Panc1 (cell line): ENCODE results near the gene MCM5. TPM values are rescaled to one million over a fixed set of nuclear protein-coding genes. Genes with fewer than 3 reads are reported as not detected.

ENCODE experiments used
- ATAC-seq: fragments of 200-7000 bp; cut with Tn5 transposase; 2 replicates; pipeline ENCODE4 v1.9.1; 2020; ENCODE audit warnings: mild to moderate bottlenecking, moderate library complexity
- Bru-seq: library from RNA; stranded (reverse); fragments of 400-500 nt; gene quantifications from one replicate; lab custom pipeline; 2021; lab: Mats Ljungman, UMichigan
- BruChase-seq, 2 experiments: library from RNA; stranded (reverse); fragments of 400-500 nt; gene quantifications; one replicate each; lab custom pipeline; 2021; lab: Mats Ljungman, UMichigan
- BruUV-seq: library from RNA; stranded (reverse); fragments of 400-500 nt; replicated peaks from 2 replicates; lab custom pipeline; 2021; lab: Mats Ljungman, UMichigan
- CTCF ChIA-PET: fragments of 300-600 bp; sonication (Branson Sonifier 250); formaldehyde crosslinking; loops from one replicate; lab custom pipeline; 2022; ENCODE audit warnings: antibody characterized with exemption; lab: Charles Lee
- POLR2A ChIA-PET: fragments of 300-600 bp; sonication (Branson Sonifier 250); formaldehyde crosslinking; loops from one replicate; lab custom pipeline; 2022; ENCODE audit warnings: antibody characterized with exemption; lab: Charles Lee
- DNase-seq: peaks from one replicate; pipeline ENCODE4 v3.0.0-alpha.2; 2010; ENCODE audit warnings: low read depth, low spot score
- H3K27ac ChIP-seq: 2 replicates; pipeline ENCODE4 v1.5.1; 2011; ENCODE audit warnings: mild to moderate bottlenecking, low read length, inconsistent platforms
- H3K27me3 ChIP-seq: fragments of 200-500 bp; sonication (Bioruptor generic); 2 replicates; pipeline ENCODE4 v1.6.0; 2014; ENCODE audit warnings: low read length, inconsistent platforms; ENCODE audit not compliant: control insufficient read depth, insufficient read depth
- H3K36me3 ChIP-seq: fragments of 200-500 bp; sonication (Bioruptor generic); 2 replicates; pipeline ENCODE4 v1.5.1; 2014; ENCODE audit warnings: inconsistent platforms, mild to moderate bottlenecking, low read length, moderate library complexity; ENCODE audit not compliant: control insufficient read depth, insufficient read depth
- H3K4me1 ChIP-seq: 2 replicates; pipeline ENCODE4 v1.5.1; 2011; ENCODE audit warnings: inconsistent platforms, mild to moderate bottlenecking, low read length, moderate library complexity; ENCODE audit not compliant: control insufficient read depth, insufficient read depth
- H3K4me3 ChIP-seq, 2 experiments: 2 replicates each; pipeline ENCODE4 v1.5.1; 2011 to 2012; ENCODE audit warnings: low read depth in 2 of 2, low read length in 2 of 2, mild to moderate bottlenecking in 2 of 2, inconsistent platforms in 1 of 2, moderate library complexity in 1 of 2
- H3K9me3 ChIP-seq: fragments of 200-500 bp; sonication (Bioruptor generic); 2 replicates; pipeline ENCODE4 v1.5.1; 2014; ENCODE audit warnings: low read depth, mild to moderate bottlenecking, inconsistent platforms, low read length, moderate library complexity; ENCODE audit not compliant: control insufficient read depth, insufficient read depth
- POLR2AphosphoS5 ChIP-seq: IDR thresholded peaks from 2 replicates; pipeline ENCODE4 v1.6.1; 2012; ENCODE audit warnings: mild to moderate bottlenecking, low read depth, low read length, moderate library complexity
- SIN3A ChIP-seq: IDR thresholded peaks from 2 replicates; pipeline ENCODE4 v1.6.1; 2012; ENCODE audit warnings: low read depth, mild to moderate bottlenecking, low read length, moderate library complexity, borderline replicate concordance; ENCODE audit not compliant: insufficient read depth
- TCF7L2 ChIP-seq: IDR thresholded peaks from 2 replicates; pipeline ENCODE4 v1.6.1; 2011; ENCODE audit warnings: mild to moderate bottlenecking, low read depth, low read length, inconsistent platforms
- in situ Hi-C: cut with HindIII; loops from 2 replicates; pipeline ENCODE4 v1.10.0; 2016; ENCODE audit warnings: low sequenced_read_pairs, low pct_unique_long_range_greater_than_20kb
- intact Hi-C: fragments of 100-400 bp; cut with micrococcal nuclease; formaldehyde crosslinking; loops from one replicate; pipeline ENCODE4 v1.10.0; 2022; ENCODE audit not compliant: unreplicated experiment
- long read RNA-seq: library from polyadenylated mRNA; unstranded; transcript quantifications from one replicate; pipeline ENCODE4 v2.0.0, GENCODE V29; 2021; ENCODE audit not compliant: unreplicated experiment
- polyA plus RNA-seq: library from polyadenylated mRNA; unstranded; fragments of >200 nt; gene quantifications from one replicate; pipeline ENCODE4 v1.2.1, GENCODE V29; 2012; ENCODE audit warnings: missing spikeins; ENCODE audit not compliant: insufficient read length
- total RNA-seq: library from RNA; stranded (reverse); gene quantifications from one replicate; pipeline ENCODE4 v1.2.1, GENCODE V29; 2021; ENCODE audit not compliant: unreplicated experiment
- TF ChIP-seq, protein P1 (sequence below), 2 experiments: IDR thresholded peaks; 2 replicates each; pipeline ENCODE4 v1.6.1; 2011 to 2012; ENCODE audit warnings: low read depth in 2 of 2, control low read depth in 1 of 2, low read length in 1 of 2, mild to moderate bottlenecking in 1 of 2, moderate library complexity in 1 of 2; ENCODE audit not compliant: insufficient read depth in 1 of 2
- TF ChIP-seq, protein P2 (sequence below): fragments of 450-650 bp; IDR thresholded peaks from 2 replicates; pipeline ENCODE4 v1.5.1; 2017; ENCODE audit warnings: mild to moderate bottlenecking

MCM5 gene
- total RNA-seq = 122 TPM
- polyA plus RNA-seq = 119 TPM
- percentile 75 among the genes with signal in this experiment for Bru-seq, nascent RNA
- percentile 71 among the genes with signal in this experiment for BruChase-seq, experiment 1, labeled RNA remaining after a 2-hour chase
- BruChase-seq, experiment 2, labeled RNA remaining after a 6-hour chase = percentile 84 among the genes with signal in this experiment
- long read RNA-seq, transcript MCM5-201 (17 exons, 3,534 nt) = major isoform, 220 of 425 reads
- long read RNA-seq, partial matches to known transcripts = 186 of 425 reads
- long read RNA-seq, other reads (novel, unspliced or antisense) = 19 of 425 reads

DNA sequence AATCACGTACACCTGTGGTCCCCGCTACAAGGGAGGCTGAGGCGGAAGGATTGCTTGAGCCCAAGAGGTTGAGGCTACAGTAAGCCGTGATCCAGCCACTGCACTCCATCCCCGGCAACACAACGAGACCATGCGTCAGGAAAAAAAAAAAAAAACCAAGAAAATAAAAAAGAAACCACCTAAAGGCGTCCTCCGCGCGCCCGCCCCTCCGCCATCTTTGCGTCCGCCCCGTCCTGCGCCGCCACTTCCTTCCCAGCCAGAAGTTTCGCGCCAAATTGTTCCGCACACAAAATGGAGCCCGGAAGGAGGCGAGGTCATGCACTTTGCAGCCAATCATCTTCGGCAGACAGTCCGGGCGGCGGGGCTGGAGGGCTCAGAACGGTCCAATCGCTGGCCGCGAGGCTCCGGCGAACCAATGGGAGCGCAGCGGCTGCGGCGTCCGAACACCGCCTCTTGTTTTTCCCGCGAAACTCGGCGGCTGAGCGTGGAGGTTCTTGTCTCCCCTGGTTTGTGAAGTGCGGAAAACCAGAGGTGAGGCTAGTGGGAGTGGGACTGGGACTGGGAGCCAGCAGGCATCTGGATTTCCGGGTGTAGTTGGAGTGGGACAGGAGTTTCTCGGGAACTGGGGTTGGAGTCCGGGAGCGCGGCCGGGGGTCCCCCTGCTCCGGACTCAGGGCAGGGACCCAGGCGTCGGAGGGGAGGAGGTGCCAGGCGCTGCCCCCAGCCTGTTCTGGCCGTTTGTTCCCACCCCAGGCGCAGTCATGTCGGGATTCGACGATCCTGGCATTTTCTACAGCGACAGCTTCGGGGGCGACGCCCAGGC is at the start of gene MCM5:
MCM5 (plus strand) TSS at position 463 of the 823 bp plus-strand sequence; CDS start at position 762, 299 bp downstream.
- TF ChIP-seq TCF7L2 (no peak), SIN3A (peak; percentile 90; the same call in 1 of the 2 replicates), POLR2AphosphoS5 (peak; percentile 70)
- TF ChIP-seq, protein P1, sequence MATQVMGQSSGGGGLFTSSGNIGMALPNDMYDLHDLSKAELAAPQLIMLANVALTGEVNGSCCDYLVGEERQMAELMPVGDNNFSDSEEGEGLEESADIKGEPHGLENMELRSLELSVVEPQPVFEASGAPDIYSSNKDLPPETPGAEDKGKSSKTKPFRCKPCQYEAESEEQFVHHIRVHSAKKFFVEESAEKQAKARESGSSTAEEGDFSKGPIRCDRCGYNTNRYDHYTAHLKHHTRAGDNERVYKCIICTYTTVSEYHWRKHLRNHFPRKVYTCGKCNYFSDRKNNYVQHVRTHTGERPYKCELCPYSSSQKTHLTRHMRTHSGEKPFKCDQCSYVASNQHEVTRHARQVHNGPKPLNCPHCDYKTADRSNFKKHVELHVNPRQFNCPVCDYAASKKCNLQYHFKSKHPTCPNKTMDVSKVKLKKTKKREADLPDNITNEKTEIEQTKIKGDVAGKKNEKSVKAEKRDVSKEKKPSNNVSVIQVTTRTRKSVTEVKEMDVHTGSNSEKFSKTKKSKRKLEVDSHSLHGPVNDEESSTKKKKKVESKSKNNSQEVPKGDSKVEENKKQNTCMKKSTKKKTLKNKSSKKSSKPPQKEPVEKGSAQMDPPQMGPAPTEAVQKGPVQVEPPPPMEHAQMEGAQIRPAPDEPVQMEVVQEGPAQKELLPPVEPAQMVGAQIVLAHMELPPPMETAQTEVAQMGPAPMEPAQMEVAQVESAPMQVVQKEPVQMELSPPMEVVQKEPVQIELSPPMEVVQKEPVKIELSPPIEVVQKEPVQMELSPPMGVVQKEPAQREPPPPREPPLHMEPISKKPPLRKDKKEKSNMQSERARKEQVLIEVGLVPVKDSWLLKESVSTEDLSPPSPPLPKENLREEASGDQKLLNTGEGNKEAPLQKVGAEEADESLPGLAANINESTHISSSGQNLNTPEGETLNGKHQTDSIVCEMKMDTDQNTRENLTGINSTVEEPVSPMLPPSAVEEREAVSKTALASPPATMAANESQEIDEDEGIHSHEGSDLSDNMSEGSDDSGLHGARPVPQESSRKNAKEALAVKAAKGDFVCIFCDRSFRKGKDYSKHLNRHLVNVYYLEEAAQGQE (IDR thresholded peaks at IDR 0.05; ENCODE audit: insufficient read depth in 1 of 2, low read depth in 2 of 2, low read length in 1 of 2) = no peak
- H3K4me3 ChIP-seq = peak within 1 kb of the TSS; percentile 81 to 83
- H3K27me3 ChIP-seq = no peaks in the 10 kb centered on the region
- H3K4me1 ChIP-seq = peaks cover 34% of the 10 kb centered on the region
- intact Hi-C loops = loop anchor here (5.0 kb wide), 1 partner anchor 48 kb away; no protein-coding TSS in a partner anchor
- ChIA-PET POLR2A (no interaction called here), CTCF (interaction anchor here (0.7 kb wide), 1 partner anchor 49 kb away, joined by 3 read pairs; no protein-coding TSS in a partner anchor)
- H3K9me3 ChIP-seq = no peaks in the 10 kb centered on the region
- DNase-seq (peak; percentile 84), ATAC-seq (peak; percentile 93)
- BruUV-seq = no TSS peak
- H3K27ac ChIP-seq = peak within 1 kb of the TSS; percentile 80
- in situ Hi-C loops = no loop called here
- H3K36me3 ChIP-seq = no peaks in the 10 kb centered on the region; the same call in 1 of the 2 replicates

DNA sequence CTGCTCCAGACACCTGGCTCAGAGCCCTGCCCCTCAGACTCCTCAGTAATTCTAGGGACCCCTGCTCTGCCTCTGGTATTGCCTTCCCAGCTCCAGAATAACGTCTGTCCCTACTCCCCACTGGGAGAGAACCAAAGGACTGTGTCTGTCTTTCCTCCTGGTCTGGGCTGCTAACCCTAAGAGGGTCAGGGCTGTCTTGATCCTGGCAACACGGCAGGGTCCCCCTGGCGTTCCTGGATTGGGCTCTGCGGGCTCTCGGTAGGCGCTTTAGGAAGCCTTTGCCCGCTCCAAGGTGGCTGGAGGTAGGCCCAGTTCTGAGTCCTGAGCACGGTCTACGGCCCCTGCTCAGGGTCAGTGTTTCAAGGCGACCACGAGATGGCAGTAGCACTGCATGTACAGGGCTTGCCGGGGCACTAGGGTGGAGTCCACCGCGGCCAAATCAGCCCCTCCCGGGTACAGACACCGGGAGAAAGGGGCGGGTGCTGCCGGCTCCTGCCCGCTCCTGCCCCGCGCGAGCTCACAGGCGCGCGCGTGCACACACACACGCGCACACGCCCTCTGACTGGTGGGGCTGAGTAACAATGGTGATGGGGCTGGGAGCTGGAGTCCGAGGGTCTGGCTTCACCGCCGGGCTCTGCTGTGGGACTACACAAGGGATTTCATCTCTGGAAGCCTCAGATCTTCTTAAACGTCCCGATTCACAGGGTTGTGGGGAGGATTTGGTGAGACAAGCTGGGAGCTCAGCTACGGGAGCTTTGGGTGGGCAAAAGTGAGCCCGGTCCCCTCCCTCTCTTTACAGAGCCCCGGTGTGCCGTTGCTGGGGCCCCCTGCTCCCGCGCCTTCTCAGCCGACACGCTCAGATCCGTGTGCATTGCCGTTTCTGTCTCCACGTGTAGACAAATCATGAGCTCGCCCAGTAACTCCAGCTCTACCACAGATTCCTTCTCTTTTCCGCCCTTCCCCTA is 49.1 kb upstream of the MCM5 start:
- peak overlapping the region; percentile 48 to 77 for H3K4me3 ChIP-seq
- H3K27ac ChIP-seq = peak overlapping the region; percentile 94
- CTCF ChIA-PET = interaction anchor here (0.6 to 1.2 kb wide), 7 partner anchors 35 to 731 kb away, joined by 3 to 5 read pairs (median 3); partner anchors contain the start of gene MCM5
- H3K9me3 ChIP-seq = no peaks in the 10 kb centered on the region
- POLR2A ChIA-PET = interaction anchor here (0.6 kb wide), 1 partner anchor 78 kb away, joined by 3 read pairs; no protein-coding TSS in a partner anchor
- in situ Hi-C loops (no loop called here), intact Hi-C loops (loop anchor here (5.0 to 10.0 kb wide), 2 partner anchors 46 to 234 kb away; no protein-coding TSS in a partner anchor)
- no peaks in the 10 kb centered on the region for H3K36me3 ChIP-seq
- ATAC-seq (peak; percentile 93), DNase-seq (peak; percentile 76)
- no peaks in the 10 kb centered on the region for H3K27me3 ChIP-seq
- H3K4me1 ChIP-seq = peaks cover 24% of the 10 kb centered on the region
- BruUV-seq = no TSS peak
- TF ChIP-seq, protein P1 (IDR thresholded peaks at IDR 0.05; ENCODE audit: insufficient read depth in 1 of 2, low read depth in 2 of 2, low read length in 1 of 2) = no peak
- peak; percentile 40; the same call in 1 of the 2 replicates for TF ChIP-seq SIN3A
- peak; percentile 72 for TF ChIP-seq POLR2AphosphoS5
- TF ChIP-seq, protein P2, sequence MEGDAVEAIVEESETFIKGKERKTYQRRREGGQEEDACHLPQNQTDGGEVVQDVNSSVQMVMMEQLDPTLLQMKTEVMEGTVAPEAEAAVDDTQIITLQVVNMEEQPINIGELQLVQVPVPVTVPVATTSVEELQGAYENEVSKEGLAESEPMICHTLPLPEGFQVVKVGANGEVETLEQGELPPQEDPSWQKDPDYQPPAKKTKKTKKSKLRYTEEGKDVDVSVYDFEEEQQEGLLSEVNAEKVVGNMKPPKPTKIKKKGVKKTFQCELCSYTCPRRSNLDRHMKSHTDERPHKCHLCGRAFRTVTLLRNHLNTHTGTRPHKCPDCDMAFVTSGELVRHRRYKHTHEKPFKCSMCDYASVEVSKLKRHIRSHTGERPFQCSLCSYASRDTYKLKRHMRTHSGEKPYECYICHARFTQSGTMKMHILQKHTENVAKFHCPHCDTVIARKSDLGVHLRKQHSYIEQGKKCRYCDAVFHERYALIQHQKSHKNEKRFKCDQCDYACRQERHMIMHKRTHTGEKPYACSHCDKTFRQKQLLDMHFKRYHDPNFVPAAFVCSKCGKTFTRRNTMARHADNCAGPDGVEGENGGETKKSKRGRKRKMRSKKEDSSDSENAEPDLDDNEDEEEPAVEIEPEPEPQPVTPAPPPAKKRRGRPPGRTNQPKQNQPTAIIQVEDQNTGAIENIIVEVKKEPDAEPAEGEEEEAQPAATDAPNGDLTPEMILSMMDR = peak; percentile 85
